HepG2 (cell line): ENCODE data around the gene GGPS1. TPM values are rescaled to one million over a fixed set of nuclear protein-coding genes. Genes with fewer than 3 reads are reported as not detected.
"Not testable (repeated sequence)": the region's sequence is repeated elsewhere in the genome, so short reads cannot be mapped to it uniquely, and the experiment has no call there.

Experiments used
- ATAC-seq: fragments of 200-7000 bp; cut with Tn5 transposase; 3 replicates; pipeline ENCODE4 v1.9.1; 2020; ENCODE audit warnings: mild to moderate bottlenecking, moderate library complexity
- BruUV-seq: library from RNA; stranded (reverse); fragments of 400-500 nt; replicated peaks from 2 replicates; lab custom pipeline; 2021; lab: Mats Ljungman, UMichigan
- CTCF ChIA-PET: fragments of 300-600 bp; formaldehyde crosslinking; extraction: SDS; loops from one replicate; lab custom pipeline; 2021; ENCODE audit warnings: low total read pairs, inconsistent platforms, low intra/inter-chr PET ratio; lab: Yijun Ruan, JAX
- POLR2A ChIA-PET: fragments of 350-600 bp; sonication (Branson Sonifier 250); formaldehyde crosslinking; loops from one replicate; lab custom pipeline; 2020; ENCODE audit warnings: antibody characterized with exemption, inconsistent platforms; lab: Yijun Ruan, JAX
- DNase-seq: peaks from one replicate; pipeline ENCODE4 v3.0.0-alpha.2; 2015; ENCODE audit warnings: low spot score
- FAIRE-seq: peaks from 3 replicates; lab custom pipeline; 2011; peaks lifted over from hg19 to GRCh38; lab: Jason Lieb, UNC
- H2AFZ ChIP-seq: one replicate; pipeline ENCODE4 v1.6.1; 2011; ENCODE audit warnings: low read length, inconsistent platforms
- H3K27ac ChIP-seq: fragments of 300-600 bp; 3 replicates; pipeline ENCODE4 v1.8.0; 2011; ENCODE audit warnings: mixed run types, mild to moderate bottlenecking, mixed read lengths, low read length, inconsistent platforms; ENCODE audit not compliant: insufficient read depth; ENCODE audit errors: extremely low read length
- H3K27me3 ChIP-seq, 2 experiments: fragments of 200-600 bp in 1 of 2; 2 replicates in 1 of 2; 3 replicates in 1 of 2; pipeline versions ENCODE4 v1.6.0 to v1.8.0; 2011; ENCODE audit warnings: low read length in 2 of 2, mild to moderate bottlenecking in 2 of 2, moderate library complexity in 2 of 2, inconsistent platforms in 1 of 2; ENCODE audit not compliant: insufficient read depth in 2 of 2, control insufficient read depth in 1 of 2
- H3K36me3 ChIP-seq, 2 experiments: fragments of 200-600 bp in 1 of 2; replicated peaks in 1 of 2; 2 replicates in 1 of 2; 3 replicates in 1 of 2; pipeline versions ENCODE4 v1.5.1 to v1.8.0; 2011; ENCODE audit warnings: low read length in 2 of 2, inconsistent platforms in 1 of 2; ENCODE audit not compliant: insufficient read depth in 2 of 2, control insufficient read depth in 1 of 2
- H3K4me1 ChIP-seq: 2 replicates; pipeline ENCODE4 v1.5.1; 2012; ENCODE audit warnings: low read length, inconsistent platforms; ENCODE audit not compliant: insufficient read depth
- H3K4me2 ChIP-seq: 2 replicates; pipeline ENCODE4 v1.6.0; 2011; ENCODE audit warnings: low read depth, low read length, inconsistent platforms
- H3K4me3 ChIP-seq, 3 experiments: fragments of 200-600 bp in 1 of 3; sonication (generic), shearing (Covaris generic) in 1 of 3; replicated peaks in 1 of 3; 2 replicates each; pipeline ENCODE4 v1.5.1; 2011 to 2016; ENCODE audit warnings: low read length in 3 of 3, inconsistent platforms in 2 of 3, low read depth in 2 of 3, mild to moderate bottlenecking in 2 of 3, control low read depth in 1 of 3, mixed read lengths in 1 of 3; ENCODE audit not compliant: insufficient read depth in 1 of 3
- H3K79me2 ChIP-seq: one replicate; pipeline ENCODE4 v1.6.1; 2011; ENCODE audit warnings: low read length, inconsistent platforms; ENCODE audit not compliant: insufficient read depth
- H3K9ac ChIP-seq: 2 replicates; pipeline ENCODE4 v1.6.0; 2011; ENCODE audit warnings: mild to moderate bottlenecking, low read depth, low read length, inconsistent platforms; ENCODE audit not compliant: insufficient read depth
- H3K9me3 ChIP-seq: 2 replicates; pipeline ENCODE4 v1.5.1; 2012; ENCODE audit warnings: mild to moderate bottlenecking, low read length
- H4K20me1 ChIP-seq: 2 replicates; pipeline ENCODE4 v1.6.0; 2011; ENCODE audit warnings: inconsistent platforms, mild to moderate bottlenecking, low read length, moderate library complexity; ENCODE audit not compliant: insufficient read depth
- WGBS: methylation state at CpG from one replicate; pipeline ENCODE4 v1.1.6; 2017; ENCODE audit warnings: low lambda C conversion rate; 5-methylcytosine and 5-hydroxymethylcytosine counted together
- in situ Hi-C: cut with HindIII; loops from 2 replicates; pipeline ENCODE4 v1.10.0; 2017; ENCODE audit warnings: low pct_unique_long_range_greater_than_20kb; ENCODE audit not compliant: extremely low pct_ligation_motif_present
- intact Hi-C: fragments of 100-400 bp; cut with micrococcal nuclease; formaldehyde crosslinking; loops from one replicate; pipeline ENCODE4 v1.10.0; 2022; ENCODE audit not compliant: unreplicated experiment
- polyA plus RNA-seq, 8 experiments: library from polyadenylated mRNA; depleted of rRNA in 3 of 8; stranded (reverse) in 7 of 8; unstranded in 1 of 8; fragments of >200 nt; fragmentation: Illumina TruSeq in 4 of 8; extraction: Trizol in 4 of 8; gene quantifications; 2 replicates each; pipeline versions ENCODE4 v1.2.1 to v1.2.3, GENCODE V29; 2011 to 2016; ENCODE audit warnings: low read depth in 4 of 8, missing spikeins in 1 of 8, mixed read lengths in 1 of 8; ENCODE audit not compliant: insufficient read depth in 1 of 8
- total RNA-seq, 5 experiments: library from RNA; depleted of rRNA; stranded (reverse); fragments of >200 nt; fragmentation: Illumina TruSeq; extraction: Trizol; gene quantifications; 2 replicates each; pipeline ENCODE4 v1.2.3, GENCODE V29; 2016; ENCODE audit warnings: low read depth in 1 of 5

The GGPS1 gene
- total and polyA plus RNA-seq, 2 of the 13 experiments (the other 11 are each of a cell fraction or from before 2014, with no cell fraction given), result 28.8 to 42.6 TPM

DNA sequence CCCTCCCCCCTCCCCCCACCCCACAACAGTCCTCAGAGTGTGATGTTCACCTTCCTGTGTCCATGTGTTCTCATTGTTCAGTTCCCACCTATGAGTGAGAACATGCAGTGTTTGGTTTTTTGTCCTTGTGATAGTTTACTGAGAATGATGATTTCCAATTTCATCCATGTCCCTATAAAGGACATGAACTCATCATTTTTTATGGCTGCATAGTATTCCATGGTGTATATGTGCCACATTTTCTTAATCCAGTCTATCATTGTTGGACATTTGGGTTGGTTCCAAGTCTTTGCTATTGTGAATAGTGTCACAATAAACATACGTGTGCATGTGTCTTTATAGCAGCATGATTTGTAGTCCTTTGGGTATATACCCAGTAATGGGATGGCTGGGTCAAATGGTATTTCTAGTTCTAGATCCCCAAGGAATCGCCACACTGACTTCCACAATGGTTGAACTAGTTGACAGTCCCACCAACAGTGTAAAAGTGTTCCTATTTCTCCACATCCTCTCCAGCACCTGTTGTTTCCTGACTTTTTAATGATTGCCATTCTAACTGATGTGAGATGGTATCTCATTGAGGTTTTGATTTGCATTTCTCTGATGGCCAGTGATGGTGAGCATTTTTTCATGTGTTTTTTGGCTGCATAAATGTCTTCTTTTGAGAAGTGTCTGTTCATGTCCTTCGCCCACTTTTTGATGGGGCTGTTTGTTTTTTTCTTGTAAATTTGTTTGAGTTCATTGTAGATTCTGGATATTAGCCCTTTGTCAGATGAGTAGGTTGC, 53.8 kb downstream of the GGPS1 start:
- ATAC-seq, H4K20me1 ChIP-seq, H3K4me1 ChIP-seq, H2AFZ ChIP-seq, H3K9ac ChIP-seq, H3K9me3 ChIP-seq, H3K4me2 ChIP-seq, CTCF ChIA-PET, H3K4me3 ChIP-seq, intact Hi-C loops, POLR2A ChIA-PET, BruUV-seq, FAIRE-seq, DNase-seq, H3K27ac ChIP-seq, H3K27me3 ChIP-seq, in situ Hi-C loops: not testable (repeated sequence)
- WGBS, result 75% methylated on average over 1 of the region's 3 CpGs
- Histone ChIP-seq H3K36me3 (peaks cover 3 to 20% of the 10 kb centered on the region in 2 experiments), H3K79me2 (peaks cover 16% of the 10 kb centered on the region)

DNA sequence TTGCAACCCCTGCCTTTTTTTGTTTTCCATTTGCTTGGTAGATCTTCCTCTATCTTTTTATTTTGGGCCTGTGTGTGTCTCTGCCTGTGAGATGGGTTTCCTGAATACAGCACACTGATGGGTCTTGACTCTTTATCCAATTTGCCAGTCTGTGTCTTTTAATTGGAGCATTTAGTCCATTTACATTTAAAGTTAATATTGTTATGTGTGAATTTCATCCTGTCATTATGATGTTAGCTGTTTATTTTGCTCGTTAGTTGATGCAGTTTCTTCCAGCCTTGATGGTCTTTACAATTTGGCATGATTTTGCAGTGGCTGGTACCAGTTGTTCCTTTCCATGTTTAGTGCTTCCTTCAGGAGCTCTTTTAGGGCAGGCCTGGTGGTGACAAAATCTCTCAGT, 57.3 kb downstream of the GGPS1 start:
- H3K4me3 ChIP-seq, H4K20me1 ChIP-seq, FAIRE-seq, H3K36me3 ChIP-seq, ATAC-seq, BruUV-seq, CTCF ChIA-PET, DNase-seq, intact Hi-C loops, POLR2A ChIA-PET, H3K4me2 ChIP-seq, H2AFZ ChIP-seq, H3K9ac ChIP-seq, H3K27ac ChIP-seq, H3K4me1 ChIP-seq, H3K9me3 ChIP-seq, in situ Hi-C loops, H3K27me3 ChIP-seq: not testable (repeated sequence)
- 93% methylated on average over 1 of the region's 1 CpG for WGBS
- peaks cover 30% of the 10 kb centered on the region for H3K79me2 ChIP-seq
